ENCODE data around the gene ARHGEF19.

DNA sequence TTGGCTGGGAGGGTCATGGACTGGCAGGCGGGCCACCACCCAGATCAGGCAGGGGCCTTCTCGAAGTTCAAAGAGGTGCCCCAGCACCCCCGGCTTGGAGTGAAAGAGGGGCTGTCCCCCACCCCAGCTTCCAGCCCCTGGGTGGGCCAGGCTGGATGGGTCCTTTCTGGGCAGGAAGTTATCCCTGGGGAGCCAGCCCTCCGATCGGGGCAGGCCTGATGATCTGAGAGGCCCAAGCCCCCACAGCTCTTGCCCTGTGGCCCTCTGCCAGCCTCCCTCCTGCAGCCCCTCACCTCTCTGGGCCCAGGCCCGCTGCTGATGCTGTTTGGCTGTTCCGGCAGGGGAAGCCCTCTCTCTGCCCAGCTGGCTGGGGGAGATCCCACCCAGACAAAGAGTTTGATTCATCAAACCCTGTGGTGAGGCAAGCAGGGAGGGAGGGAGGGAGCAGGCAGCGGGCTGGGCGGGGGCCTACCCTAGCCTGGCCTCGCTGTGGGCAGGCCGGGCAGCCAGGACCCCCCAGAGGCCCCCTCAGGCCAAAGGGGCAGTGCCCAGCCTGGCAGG lies 2.5 kb downstream of the ARHGEF19 start:
- no peak for TF ChIP-seq EZH2phosphoT487 (IDR thresholded peaks at IDR 0.05; ENCODE audit: borderline replicate concordance, low read length)
- TF ChIP-seq, protein P1, sequence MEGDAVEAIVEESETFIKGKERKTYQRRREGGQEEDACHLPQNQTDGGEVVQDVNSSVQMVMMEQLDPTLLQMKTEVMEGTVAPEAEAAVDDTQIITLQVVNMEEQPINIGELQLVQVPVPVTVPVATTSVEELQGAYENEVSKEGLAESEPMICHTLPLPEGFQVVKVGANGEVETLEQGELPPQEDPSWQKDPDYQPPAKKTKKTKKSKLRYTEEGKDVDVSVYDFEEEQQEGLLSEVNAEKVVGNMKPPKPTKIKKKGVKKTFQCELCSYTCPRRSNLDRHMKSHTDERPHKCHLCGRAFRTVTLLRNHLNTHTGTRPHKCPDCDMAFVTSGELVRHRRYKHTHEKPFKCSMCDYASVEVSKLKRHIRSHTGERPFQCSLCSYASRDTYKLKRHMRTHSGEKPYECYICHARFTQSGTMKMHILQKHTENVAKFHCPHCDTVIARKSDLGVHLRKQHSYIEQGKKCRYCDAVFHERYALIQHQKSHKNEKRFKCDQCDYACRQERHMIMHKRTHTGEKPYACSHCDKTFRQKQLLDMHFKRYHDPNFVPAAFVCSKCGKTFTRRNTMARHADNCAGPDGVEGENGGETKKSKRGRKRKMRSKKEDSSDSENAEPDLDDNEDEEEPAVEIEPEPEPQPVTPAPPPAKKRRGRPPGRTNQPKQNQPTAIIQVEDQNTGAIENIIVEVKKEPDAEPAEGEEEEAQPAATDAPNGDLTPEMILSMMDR (IDR thresholded peaks at IDR 0.05; ENCODE audit: low read depth, low read length, poor library complexity, severe bottlenecking): no peak

All from DOHH2 (cell line).